ENCODE data around the gene S1PR4. TPM values are rescaled to one million over a fixed set of nuclear protein-coding genes. Genes with fewer than 3 reads are reported as not detected.

Gene S1PR4
- total and polyA plus RNA-seq, 2 donors (not counting 1 experiment from before 2014, with no cell fraction given) = 84.2 to 129 TPM

DNA sequence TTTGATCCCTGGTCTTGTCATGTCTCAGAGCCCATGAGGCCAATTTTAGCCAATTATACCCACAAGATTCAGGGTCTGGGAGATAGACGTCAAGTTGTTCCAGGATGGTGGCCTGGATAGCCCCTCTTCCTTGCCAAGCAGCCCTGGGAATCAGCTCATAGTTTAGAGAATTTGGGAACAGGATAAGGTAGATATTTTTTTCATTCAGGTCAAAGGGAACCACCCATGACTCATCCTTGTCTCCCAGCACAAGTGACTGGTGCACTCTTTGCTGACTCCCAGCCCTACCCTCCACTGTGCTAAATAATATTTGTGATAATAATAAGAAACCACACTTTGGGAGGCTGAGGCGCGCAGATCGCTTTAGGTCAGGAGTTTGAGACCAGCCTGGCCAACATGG is 17.1 kb upstream of the S1PR4 start:
- Histone ChIP-seq H3K9me3 (ENCODE audit: control extremely low read depth in 1 of 3, control insufficient read depth in 2 of 3, insufficient read depth in 1 of 3, low read length in 2 of 3) (peaks cover 0 to 26% (median 2%) of the 10 kb centered on the region in 3 donors), H3K9ac (ENCODE audit: low read length) (no peak overlapping the region), H3K36me3 (replicated peaks in 1 of 2; ENCODE audit: control extremely low read depth in 1 of 2, control insufficient read depth in 1 of 2, extremely low read depth in 1 of 2, insufficient read depth in 2 of 2, low read length in 1 of 2) (no peaks in the 10 kb centered on the region), H3K4me1 (ENCODE audit: control insufficient read depth in 2 of 2, insufficient read depth in 2 of 2, low read length in 2 of 2) (peaks cover 11 to 17% of the 10 kb centered on the region in 2 donors), H3K79me2 (ENCODE audit: control insufficient read depth, insufficient read depth, low read length) (no peaks in the 10 kb centered on the region), H3K27ac (ENCODE audit: low read length in 2 of 2) (no peak overlapping the region), H3K4me2 (replicated peaks; ENCODE audit: low read depth, low read length, poor library complexity, severe bottlenecking) (no peak overlapping the region), H3K4me3 (ENCODE audit: control extremely low read depth in 1 of 5, extremely low read depth in 1 of 5, insufficient read depth in 1 of 5, low read depth in 2 of 5, low read length in 4 of 5) (no peak overlapping the region), H4K20me1 (ENCODE audit: control insufficient read depth, insufficient read depth, low read length, poor library complexity, severe bottlenecking) (no peaks in the 10 kb centered on the region), H3K27me3 (replicated peaks in 1 of 4; ENCODE audit: control extremely low read depth in 1 of 4, control insufficient read depth in 3 of 4, insufficient read depth in 4 of 4, low read length in 3 of 4) (no peaks in the 10 kb centered on the region), H2AFZ (ENCODE audit: insufficient read depth, low read depth, low read length, poor library complexity, severe bottlenecking) (no peak overlapping the region)
- ATAC-seq (ENCODE audit: low read depth) (no peak), DNase-seq (no peak)
- H3K27me3 Mint-ChIP-seq = no peaks in the 10 kb centered on the region
- H3K4me3 Mint-ChIP-seq = no peak overlapping the region
- POLR2A ChIA-PET = interaction anchor here (0.5 to 0.6 kb wide), 2 partner anchors 434 to 984 kb away, joined by 3 to 5 read pairs; no protein-coding TSS in a partner anchor
- intact Hi-C loops (cut with micrococcal nuclease) = loop anchor here (10.0 kb wide), 1 partner anchor 87 kb away; no protein-coding TSS in a partner anchor
- H3K9me3 Mint-ChIP-seq (ENCODE audit: insufficient read depth) = no peaks in the 10 kb centered on the region
- H3K27ac Mint-ChIP-seq = no peak overlapping the region
- CTCF ChIA-PET = interaction anchor here (0.6 to 4.5 kb wide), 15 partner anchors 12 to 273 kb away, joined by 3 to 55 read pairs (median 4); no protein-coding TSS in a partner anchor
- TF ChIP-seq EZH2 (IDR thresholded peaks at IDR 0.05; ENCODE audit: borderline replicate concordance, insufficient read depth, low read depth, low read length, poor library complexity, severe bottlenecking) = no peak
- TF ChIP-seq, protein P1, sequence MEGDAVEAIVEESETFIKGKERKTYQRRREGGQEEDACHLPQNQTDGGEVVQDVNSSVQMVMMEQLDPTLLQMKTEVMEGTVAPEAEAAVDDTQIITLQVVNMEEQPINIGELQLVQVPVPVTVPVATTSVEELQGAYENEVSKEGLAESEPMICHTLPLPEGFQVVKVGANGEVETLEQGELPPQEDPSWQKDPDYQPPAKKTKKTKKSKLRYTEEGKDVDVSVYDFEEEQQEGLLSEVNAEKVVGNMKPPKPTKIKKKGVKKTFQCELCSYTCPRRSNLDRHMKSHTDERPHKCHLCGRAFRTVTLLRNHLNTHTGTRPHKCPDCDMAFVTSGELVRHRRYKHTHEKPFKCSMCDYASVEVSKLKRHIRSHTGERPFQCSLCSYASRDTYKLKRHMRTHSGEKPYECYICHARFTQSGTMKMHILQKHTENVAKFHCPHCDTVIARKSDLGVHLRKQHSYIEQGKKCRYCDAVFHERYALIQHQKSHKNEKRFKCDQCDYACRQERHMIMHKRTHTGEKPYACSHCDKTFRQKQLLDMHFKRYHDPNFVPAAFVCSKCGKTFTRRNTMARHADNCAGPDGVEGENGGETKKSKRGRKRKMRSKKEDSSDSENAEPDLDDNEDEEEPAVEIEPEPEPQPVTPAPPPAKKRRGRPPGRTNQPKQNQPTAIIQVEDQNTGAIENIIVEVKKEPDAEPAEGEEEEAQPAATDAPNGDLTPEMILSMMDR (IDR thresholded peaks at IDR 0.05) = no peak
- peaks cover 17% of the 10 kb centered on the region for H3K4me1 Mint-ChIP-seq
- WGBS (ENCODE audit: insufficient coverage) = no CpG with 5 or more reads among the region's 4 CpGs

DNA sequence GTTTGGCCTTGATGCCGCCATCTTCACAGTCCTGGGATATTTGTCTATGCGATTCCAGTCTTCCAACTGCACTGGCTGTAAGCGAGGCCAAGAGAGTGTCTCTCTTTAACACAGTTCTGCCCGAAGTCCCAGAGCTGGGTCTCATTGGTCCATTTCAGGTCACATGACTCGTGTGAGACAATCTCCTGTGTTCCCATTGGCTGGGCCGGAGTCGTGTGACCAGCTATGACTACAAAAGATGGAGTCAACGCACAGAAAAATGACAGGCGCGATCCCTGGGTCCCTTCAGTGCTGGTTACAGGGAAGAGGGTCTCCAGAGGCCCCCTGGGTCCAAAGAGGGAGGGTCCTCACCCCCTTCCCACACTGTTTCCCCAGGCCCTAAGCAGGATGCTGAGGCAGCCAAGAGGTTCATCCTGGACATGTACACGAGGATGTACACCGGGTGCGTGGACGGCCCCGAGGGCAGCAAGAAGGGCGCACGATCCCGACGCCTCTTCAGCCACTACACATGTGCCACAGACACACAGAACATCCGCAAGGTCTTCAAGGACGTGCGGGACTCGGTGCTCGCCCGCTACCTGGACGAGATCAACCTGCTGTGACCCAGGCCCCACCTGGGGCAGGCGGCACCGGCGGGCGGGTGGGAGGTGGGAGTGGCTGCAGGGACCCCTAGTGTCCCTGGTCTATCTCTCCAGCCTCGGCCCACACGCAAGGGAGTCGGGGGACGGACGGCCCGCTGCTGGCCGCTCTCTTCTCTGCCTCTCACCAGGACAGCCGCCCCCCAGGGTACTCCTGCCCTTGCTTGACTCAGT is 15.9 kb upstream of the S1PR4 start:
- Histone ChIP-seq H3K9me3 (ENCODE audit: control extremely low read depth in 1 of 3, control insufficient read depth in 2 of 3, insufficient read depth in 1 of 3, low read length in 2 of 3) (peaks cover 0 to 27% (median 2%) of the 10 kb centered on the region in 3 donors), H3K4me3 (ENCODE audit: control extremely low read depth in 1 of 5, extremely low read depth in 1 of 5, insufficient read depth in 1 of 5, low read depth in 2 of 5, low read length in 4 of 5) (no peak overlapping the region), H3K79me2 (ENCODE audit: control insufficient read depth, insufficient read depth, low read length) (no peaks in the 10 kb centered on the region), H3K4me1 (ENCODE audit: control insufficient read depth in 2 of 2, insufficient read depth in 2 of 2, low read length in 2 of 2) (peaks cover 11 to 17% of the 10 kb centered on the region in 2 donors), H3K36me3 (replicated peaks in 1 of 2; ENCODE audit: control extremely low read depth in 1 of 2, control insufficient read depth in 1 of 2, extremely low read depth in 1 of 2, insufficient read depth in 2 of 2, low read length in 1 of 2) (no peaks in the 10 kb centered on the region), H3K27ac (ENCODE audit: low read length in 2 of 2) (no peak overlapping the region), H3K4me2 (replicated peaks; ENCODE audit: low read depth, low read length, poor library complexity, severe bottlenecking) (no peak overlapping the region), H3K9ac (ENCODE audit: low read length) (no peak overlapping the region), H2AFZ (ENCODE audit: insufficient read depth, low read depth, low read length, poor library complexity, severe bottlenecking) (no peak overlapping the region), H3K27me3 (replicated peaks in 1 of 4; ENCODE audit: control extremely low read depth in 1 of 4, control insufficient read depth in 3 of 4, insufficient read depth in 4 of 4, low read length in 3 of 4) (no peaks in the 10 kb centered on the region), H4K20me1 (ENCODE audit: control insufficient read depth, insufficient read depth, low read length, poor library complexity, severe bottlenecking) (no peaks in the 10 kb centered on the region)
- Mint-ChIP-seq H3K9me3 (ENCODE audit: insufficient read depth) (no peaks in the 10 kb centered on the region), H3K27ac (no peak overlapping the region), H3K4me1 (peaks cover 18% of the 10 kb centered on the region), H3K27me3 (no peaks in the 10 kb centered on the region), H3K4me3 (no peak overlapping the region)
- 84% methylated on average over 30 of the region's 38 CpGs for WGBS (ENCODE audit: insufficient coverage)
- intact Hi-C loops (cut with micrococcal nuclease) = loop anchor here (1.0 to 10.0 kb wide), 6 partner anchors 16 to 212 kb away; no protein-coding TSS in a partner anchor
- DNase-seq = no peak
- CTCF ChIA-PET = interaction anchor here (0.8 to 4.5 kb wide), 15 partner anchors 9 to 212 kb away, joined by 3 to 55 read pairs (median 5); no protein-coding TSS in a partner anchor
- POLR2A ChIA-PET = interaction anchor here (0.6 kb wide), 1 partner anchor 435 kb away, joined by 5 read pairs; no protein-coding TSS in a partner anchor
- ATAC-seq (ENCODE audit: low read depth) = no peak
- no peak for TF ChIP-seq EZH2 (IDR thresholded peaks at IDR 0.05; ENCODE audit: borderline replicate concordance, insufficient read depth, low read depth, low read length, poor library complexity, severe bottlenecking)
- TF ChIP-seq, protein P1 (IDR thresholded peaks at IDR 0.05) = no peak

All from B cell (primary cell).